ENCODE data around the gene QSOX1.

Gene QSOX1

GRCh38 chr1:180167021-180167701, 12.5 kb downstream of the QSOX1 start:
- in situ Hi-C loops (cut with HindIII; ENCODE audit: low pct_ligation_motif_present, low pct_unique_long_range_greater_than_20kb, low sequenced_read_pairs), result no loop called here

GRCh38 chr1:180167721-180168467, 13.2 kb downstream of the QSOX1 start:
- peak; percentile 91 for DNase-seq
- in situ Hi-C loops (cut with HindIII; ENCODE audit: low pct_ligation_motif_present, low pct_unique_long_range_greater_than_20kb, low sequenced_read_pairs), result no loop called here

More at GRCh38 chr1:180167021-180167701, 12.5 kb downstream of the QSOX1 start:
- DNase-seq, result no peak

- DNase-seq, result peak; percentile 81
- in situ Hi-C loops (cut with HindIII; ENCODE audit: low pct_ligation_motif_present, low pct_unique_long_range_greater_than_20kb, low sequenced_read_pairs), result no loop called here
These were observed 14.3 kb downstream of the QSOX1 start for GRCh38 chr1:180168786-180169639.

GRCh38 chr1:180169640-180170195, 15.0 kb downstream of the QSOX1 start:
- in situ Hi-C loops (cut with HindIII; ENCODE audit: low pct_ligation_motif_present, low pct_unique_long_range_greater_than_20kb, low sequenced_read_pairs), result no loop called here
- no peak for DNase-seq

- in situ Hi-C loops (cut with HindIII; ENCODE audit: low pct_ligation_motif_present, low pct_unique_long_range_greater_than_20kb, low sequenced_read_pairs), result no loop called here
These were observed 16.0 kb downstream of the QSOX1 start for GRCh38 chr1:180170546-180171151.

GRCh38 chr1:180171691-180172090, 17.0 kb downstream of the QSOX1 start:
- in situ Hi-C loops (cut with HindIII; ENCODE audit: low pct_ligation_motif_present, low pct_unique_long_range_greater_than_20kb, low sequenced_read_pairs), result no loop called here

More at GRCh38 chr1:180170546-180171151, 16.0 kb downstream of the QSOX1 start:
- DNase-seq, result no peak

GRCh38 chr1:180173451-180173850, 18.8 kb downstream of the QSOX1 start:
- in situ Hi-C loops (cut with HindIII; ENCODE audit: low pct_ligation_motif_present, low pct_unique_long_range_greater_than_20kb, low sequenced_read_pairs), result no loop called here
- no peak for DNase-seq

More at GRCh38 chr1:180171691-180172090, 17.0 kb downstream of the QSOX1 start:
- DNase-seq, result no peak

GRCh38 chr1:180173952-180174351, 19.3 kb downstream of the QSOX1 start:
- no peak for DNase-seq
- in situ Hi-C loops (cut with HindIII; ENCODE audit: low pct_ligation_motif_present, low pct_unique_long_range_greater_than_20kb, low sequenced_read_pairs), result no loop called here

- in situ Hi-C loops (cut with HindIII; ENCODE audit: low pct_ligation_motif_present, low pct_unique_long_range_greater_than_20kb, low sequenced_read_pairs), result no loop called here
- no peak for DNase-seq
These were observed 20.6 kb downstream of the QSOX1 start for GRCh38 chr1:180175291-180175690.

- no peak for DNase-seq
- in situ Hi-C loops (cut with HindIII; ENCODE audit: low pct_ligation_motif_present, low pct_unique_long_range_greater_than_20kb, low sequenced_read_pairs), result no loop called here
These were observed 21.1 kb downstream of the QSOX1 start for GRCh38 chr1:180175806-180176205.

GRCh38 chr1:180176965-180177364, 22.3 kb downstream of the QSOX1 start:
- in situ Hi-C loops (cut with HindIII; ENCODE audit: low pct_ligation_motif_present, low pct_unique_long_range_greater_than_20kb, low sequenced_read_pairs), result no loop called here
- DNase-seq, result no peak

- in situ Hi-C loops (cut with HindIII; ENCODE audit: low pct_ligation_motif_present, low pct_unique_long_range_greater_than_20kb, low sequenced_read_pairs), result no loop called here
- DNase-seq, result no peak
These were observed 23.3 kb downstream of the QSOX1 start for GRCh38 chr1:180177931-180178330.

GRCh38 chr1:180178511-180179161, 24.0 kb downstream of the QSOX1 start:
- in situ Hi-C loops (cut with HindIII; ENCODE audit: low pct_ligation_motif_present, low pct_unique_long_range_greater_than_20kb, low sequenced_read_pairs), result no loop called here
- peak; percentile 59 for DNase-seq

GRCh38 chr1:180179162-180179957, 24.7 kb downstream of the QSOX1 start:
- in situ Hi-C loops (cut with HindIII; ENCODE audit: low pct_ligation_motif_present, low pct_unique_long_range_greater_than_20kb, low sequenced_read_pairs), result no loop called here
- DNase-seq, result no peak

GRCh38 chr1:180181048-180181447, 26.4 kb downstream of the QSOX1 start:
- in situ Hi-C loops (cut with HindIII; ENCODE audit: low pct_ligation_motif_present, low pct_unique_long_range_greater_than_20kb, low sequenced_read_pairs), result no loop called here
- peak; percentile 47 for DNase-seq

GRCh38 chr1:180181996-180182642, 27.4 kb downstream of the QSOX1 start:
- in situ Hi-C loops (cut with HindIII; ENCODE audit: low pct_ligation_motif_present, low pct_unique_long_range_greater_than_20kb, low sequenced_read_pairs), result no loop called here
- no peak for DNase-seq
